SK-N-MC (cell line): ENCODE measurements around the gene ABITRAM.
"Not testable (repeated sequence)": the region's sequence is repeated elsewhere in the genome, so short reads cannot be mapped to it uniquely, and the experiment has no call there.

Source experiments
- DNase-seq: peaks from one replicate; pipeline ENCODE4 v3.0.0-alpha.2; 2011; ENCODE audit warnings: low read depth, low spot score
- H3K27ac ChIP-seq: fragments of 200-600 bp; sonication (generic); 2 replicates; pipeline ENCODE4 v1.5.1; 2016; ENCODE audit warnings: mixed run types
- H3K36me3 ChIP-seq: fragments of 200-600 bp; sonication (generic); 2 replicates; pipeline ENCODE4 v1.6.1; 2017; ENCODE audit warnings: antibody characterized with exemption, low read length, mixed read lengths; ENCODE audit not compliant: insufficient read depth
- H3K4me3 ChIP-seq: fragments of 200-600 bp; sonication (generic); 2 replicates; pipeline ENCODE4 v1.5.1; 2016
- H3K9ac ChIP-seq: fragments of 200-600 bp; sonication (generic); 2 replicates; pipeline ENCODE4 v1.8.0; 2017; ENCODE audit warnings: mixed run types, mixed read lengths; ENCODE audit not compliant: insufficient read length
- H3K9me3 ChIP-seq: fragments of 200-600 bp; sonication (generic); 2 replicates; pipeline ENCODE4 v1.6.1; 2017; ENCODE audit warnings: low read depth, mild to moderate bottlenecking, antibody characterized with exemption, low read length, moderate library complexity, mixed read lengths
- EZH2 ChIP-seq: fragments of 200-600 bp; sonication (generic); IDR thresholded peaks from one replicate; pipeline ENCODE4 v1.6.1; 2017; ENCODE audit warnings: antibody characterized with exemption
- FOXP2 ChIP-seq: optimal IDR thresholded peaks from 2 replicates; pipeline ENCODE3; 2011; ENCODE audit warnings: mild to moderate bottlenecking, moderate library complexity; ENCODE audit not compliant: insufficient read depth; ENCODE audit errors: extremely low read length, control extremely low read depth
- POLR2AphosphoS5 ChIP-seq: IDR thresholded peaks from 2 replicates; pipeline ENCODE4 v1.6.1; 2012; ENCODE audit warnings: mild to moderate bottlenecking, low read depth, low read length, borderline replicate concordance

ABITRAM gene

DNA sequence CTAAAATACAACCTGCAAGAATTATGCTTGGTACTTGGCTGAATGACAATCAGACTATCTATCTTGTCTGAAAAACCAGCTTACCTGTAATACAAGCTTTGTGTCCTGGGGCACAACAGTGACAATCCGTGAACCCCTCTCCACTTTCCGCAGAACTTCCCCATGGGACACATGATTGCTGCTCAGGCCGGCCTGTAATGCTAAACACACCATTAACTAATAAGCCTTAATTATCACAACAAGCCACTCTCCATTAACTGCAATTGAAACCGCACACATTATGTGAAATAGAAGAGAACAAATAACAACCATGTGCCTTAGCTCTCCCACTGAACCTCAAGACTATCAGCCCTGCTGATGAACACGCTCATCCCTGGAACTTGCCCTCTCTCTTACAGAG lies 34.0 kb upstream of the ABITRAM start:
- Histone ChIP-seq H3K9ac (no peak overlapping the region), H3K9me3 (no peaks in the 10 kb centered on the region), H3K4me3 (no peak overlapping the region), H3K27ac (no peak overlapping the region), H3K36me3 (peaks cover 74% of the 10 kb centered on the region)
- TF ChIP-seq EZH2 (no peak), FOXP2 (no peak), POLR2AphosphoS5 (no peak)
- DNase-seq: no peak

DNA sequence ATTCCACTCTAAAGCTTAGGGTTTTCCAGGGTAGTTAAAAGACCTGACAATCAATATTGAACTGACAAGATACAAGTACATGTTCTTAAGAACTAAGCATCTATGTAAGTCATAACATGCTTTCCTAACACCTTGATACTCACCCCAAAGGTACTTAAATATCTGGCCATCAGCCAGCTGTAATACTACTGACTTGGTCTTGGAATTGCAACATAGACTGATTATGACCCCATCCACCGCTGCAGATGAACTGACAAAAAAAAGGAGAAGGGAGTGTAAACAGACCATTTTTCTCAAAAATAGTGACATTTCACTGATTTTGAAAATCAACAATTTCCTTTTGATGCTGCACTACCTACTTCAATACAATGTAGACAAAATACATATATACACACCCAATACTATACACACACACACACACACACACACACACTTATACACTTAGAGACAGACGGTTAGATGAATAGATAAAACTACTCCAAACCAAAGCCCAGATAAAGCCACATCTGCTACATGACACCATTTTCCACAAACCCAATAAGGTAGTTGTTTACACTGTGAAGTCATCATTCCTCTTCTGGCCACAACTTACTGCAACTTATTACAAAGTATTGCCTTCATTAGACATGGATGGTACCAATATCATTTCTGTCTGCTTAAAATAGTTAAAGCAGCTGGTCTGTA lies 30.6 kb upstream of the ABITRAM start:
- Histone ChIP-seq H3K9me3 (no peaks in the 10 kb centered on the region), H3K4me3 (no peak overlapping the region), H3K27ac (no peak overlapping the region), H3K36me3 (peaks cover 71% of the 10 kb centered on the region), H3K9ac (no peak overlapping the region)
- DNase-seq: no peak
- TF ChIP-seq POLR2AphosphoS5 (no peak), FOXP2 (no peak), EZH2 (no peak)

DNA sequence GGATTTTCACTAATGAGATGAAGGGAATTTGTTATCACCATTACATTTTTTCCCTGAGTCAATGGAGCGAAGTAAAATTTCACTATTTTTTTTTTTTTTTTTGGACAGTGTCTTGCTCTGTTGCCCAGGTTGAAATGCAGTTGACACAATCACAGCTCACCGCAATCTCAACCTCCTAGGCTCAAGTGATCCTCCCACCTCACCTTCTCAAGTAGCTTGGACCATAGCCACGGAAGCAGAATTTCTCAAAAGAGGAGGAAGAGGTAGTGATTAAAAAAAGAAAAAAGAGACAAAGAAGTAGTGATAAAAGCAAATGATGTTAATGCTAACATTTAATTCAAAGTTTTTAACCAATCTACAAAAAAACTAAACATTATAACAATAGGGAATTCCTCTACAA lies 30.0 kb upstream of the ABITRAM start:
- Histone ChIP-seq H3K36me3 (peaks cover 73% of the 10 kb centered on the region), H3K9ac (no peak overlapping the region)

DNA sequence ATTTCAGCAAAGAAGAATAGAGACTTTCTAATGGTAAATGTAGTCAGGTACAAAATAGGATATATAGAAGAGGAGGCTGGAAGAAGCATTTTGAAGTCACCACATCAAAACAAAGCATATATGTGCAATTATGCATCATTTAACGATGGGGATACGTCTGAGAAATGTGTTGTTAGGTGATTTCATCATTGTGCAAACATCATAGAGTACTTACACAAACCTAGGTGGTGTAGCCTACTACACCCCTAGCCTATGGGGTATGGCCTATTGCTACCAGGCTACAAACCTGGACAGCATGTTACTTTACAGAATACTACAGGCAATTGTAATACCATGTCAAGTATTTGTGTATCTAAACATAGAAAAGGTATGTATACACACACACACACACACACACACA lies 28.7 kb upstream of the ABITRAM start:
- H3K9me3 ChIP-seq: no peaks in the 10 kb centered on the region
- no peak overlapping the region for H3K27ac ChIP-seq
- TF ChIP-seq FOXP2 (no peak), POLR2AphosphoS5 (no peak), EZH2 (no peak)
- peaks cover 64% of the 10 kb centered on the region for H3K36me3 ChIP-seq
- DNase-seq: no peak
- H3K9ac ChIP-seq: no peak overlapping the region
- H3K4me3 ChIP-seq: no peak overlapping the region

More for the DNA sequence above, 30.0 kb upstream of the ABITRAM start:
- TF ChIP-seq EZH2: no peak
- Histone ChIP-seq H3K4me3 (no peak overlapping the region), H3K9me3 (no peaks in the 10 kb centered on the region), H3K27ac (no peak overlapping the region)
- no peak for DNase-seq

DNA sequence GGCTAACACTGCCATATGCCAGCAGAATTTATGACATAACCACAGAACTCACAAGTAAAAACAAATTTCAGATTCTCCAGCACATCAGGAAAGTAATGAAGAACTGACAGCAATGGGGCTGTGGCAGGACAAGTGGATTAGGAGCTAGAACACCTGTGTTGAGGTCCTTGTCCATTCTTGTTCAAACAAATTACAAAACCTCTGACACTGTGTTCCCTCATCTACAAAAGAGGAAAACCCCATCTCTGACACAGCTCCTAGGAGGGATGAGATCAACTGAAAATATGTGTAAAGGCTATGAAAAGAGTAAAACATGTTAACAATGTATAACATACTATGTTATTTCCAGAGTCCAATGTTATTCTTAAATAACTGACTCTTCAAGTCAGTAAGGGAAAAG lies 23.8 kb upstream of the ABITRAM start:
- Histone ChIP-seq H3K4me3 (no peak overlapping the region), H3K9ac (no peak overlapping the region), H3K27ac (no peak overlapping the region), H3K9me3 (no peaks in the 10 kb centered on the region), H3K36me3 (peaks cover 59% of the 10 kb centered on the region)
- TF ChIP-seq FOXP2 (no peak), EZH2 (no peak), POLR2AphosphoS5 (no peak)
- no peak for DNase-seq

DNA sequence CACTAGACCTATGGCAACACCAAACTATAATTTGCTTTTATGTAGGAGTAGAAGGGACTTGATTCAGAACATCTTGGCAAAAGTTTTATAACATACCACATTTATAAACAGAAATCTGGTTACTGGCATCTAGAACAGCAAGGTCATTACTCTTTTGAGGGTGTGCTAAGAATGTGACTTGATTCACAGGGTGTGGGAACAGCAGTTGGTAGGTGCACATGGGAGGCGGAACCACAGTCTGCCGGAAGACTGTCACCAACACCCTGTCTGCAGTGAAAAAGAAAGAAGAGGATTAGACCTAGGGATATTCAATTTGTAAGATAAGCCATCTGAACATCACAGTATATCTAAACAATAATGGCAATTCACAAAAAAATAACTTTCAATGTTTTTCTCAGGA lies 23.3 kb upstream of the ABITRAM start:
- TF ChIP-seq FOXP2: no peak
- no peak for TF ChIP-seq EZH2
- no peak for TF ChIP-seq POLR2AphosphoS5
- DNase-seq: no peak
- H3K9me3 ChIP-seq: no peaks in the 10 kb centered on the region
- peaks cover 59% of the 10 kb centered on the region for H3K36me3 ChIP-seq
- no peak overlapping the region for H3K9ac ChIP-seq
- no peak overlapping the region for H3K4me3 ChIP-seq
- H3K27ac ChIP-seq: no peak overlapping the region

DNA sequence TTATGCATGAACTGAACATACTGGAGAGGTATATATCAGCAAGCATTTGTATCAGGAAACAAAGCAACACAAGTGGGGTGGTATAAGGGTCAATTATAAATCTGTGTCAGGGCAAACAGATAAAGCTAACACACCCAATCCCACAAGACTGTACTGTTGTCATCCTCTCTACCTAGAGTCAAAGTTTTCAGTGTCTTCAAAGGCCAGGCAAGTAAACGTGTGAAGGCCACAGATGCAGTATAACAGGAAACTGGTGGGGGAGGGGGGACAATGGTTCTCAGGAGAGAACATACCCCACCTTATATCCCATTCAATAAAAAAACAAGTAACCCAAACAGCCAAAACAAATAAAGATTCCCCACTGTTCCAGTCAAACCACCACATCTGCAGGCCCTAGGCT lies 22.4 kb upstream of the ABITRAM start:
- Histone ChIP-seq H3K4me3 (no peak overlapping the region), H3K36me3 (peaks cover 55% of the 10 kb centered on the region), H3K9me3 (no peaks in the 10 kb centered on the region), H3K9ac (no peak overlapping the region), H3K27ac (no peak overlapping the region)
- TF ChIP-seq POLR2AphosphoS5 (no peak), FOXP2 (no peak), EZH2 (no peak)
- no peak for DNase-seq

DNA sequence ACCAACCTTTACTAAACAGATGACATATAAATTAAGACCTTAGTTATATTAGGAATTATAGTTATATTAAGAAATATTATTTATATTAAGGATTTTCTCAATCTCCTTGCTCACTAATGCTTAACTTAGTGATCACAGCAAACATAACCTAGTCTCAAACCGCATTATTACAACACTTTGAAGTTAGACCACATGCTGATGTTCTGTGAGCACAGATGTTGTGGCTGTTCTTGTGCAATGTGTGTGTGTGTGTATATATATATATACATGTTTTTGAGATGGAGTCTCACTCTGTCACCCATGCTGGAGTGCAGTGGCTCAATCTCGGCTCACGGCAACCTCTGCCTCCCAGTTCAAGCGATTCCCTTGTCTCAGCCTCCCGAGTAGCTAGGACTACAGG lies 20.8 kb upstream of the ABITRAM start:
- no peak for DNase-seq
- no peak overlapping the region for H3K27ac ChIP-seq

DNA sequence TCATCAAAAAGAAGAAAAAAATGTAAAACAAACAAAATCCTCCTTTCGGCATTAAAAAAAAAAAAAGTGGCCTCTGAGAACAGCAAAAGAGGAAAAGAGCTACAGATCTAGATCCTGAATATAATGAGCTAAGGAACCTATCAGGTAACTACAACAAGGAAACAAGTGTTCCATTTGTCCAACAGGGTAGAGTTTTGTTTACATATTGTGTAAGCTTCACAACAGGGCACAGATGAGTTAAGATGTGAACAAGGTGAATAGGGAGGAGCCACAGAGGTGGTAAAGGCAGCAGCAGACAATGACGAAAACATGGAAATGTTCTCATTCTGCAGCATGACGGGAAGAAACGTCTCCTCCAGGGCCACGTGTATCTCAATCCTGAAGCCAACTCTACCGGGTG lies 14.7 kb upstream of the ABITRAM start:
- Histone ChIP-seq H3K9ac (no peak overlapping the region), H3K9me3 (no peaks in the 10 kb centered on the region), H3K36me3 (peaks cover 59% of the 10 kb centered on the region), H3K4me3 (no peak overlapping the region), H3K27ac (no peak overlapping the region)
- DNase-seq: no peak
- no peak for TF ChIP-seq POLR2AphosphoS5
- no peak for TF ChIP-seq FOXP2
- TF ChIP-seq EZH2: no peak

More for the DNA sequence above, 20.8 kb upstream of the ABITRAM start:
- H3K9me3 ChIP-seq: no peaks in the 10 kb centered on the region
- no peak overlapping the region for H3K4me3 ChIP-seq
- peaks cover 50% of the 10 kb centered on the region for H3K36me3 ChIP-seq
- TF ChIP-seq POLR2AphosphoS5 (no peak), EZH2 (no peak), FOXP2 (no peak)
- no peak overlapping the region for H3K9ac ChIP-seq

DNA sequence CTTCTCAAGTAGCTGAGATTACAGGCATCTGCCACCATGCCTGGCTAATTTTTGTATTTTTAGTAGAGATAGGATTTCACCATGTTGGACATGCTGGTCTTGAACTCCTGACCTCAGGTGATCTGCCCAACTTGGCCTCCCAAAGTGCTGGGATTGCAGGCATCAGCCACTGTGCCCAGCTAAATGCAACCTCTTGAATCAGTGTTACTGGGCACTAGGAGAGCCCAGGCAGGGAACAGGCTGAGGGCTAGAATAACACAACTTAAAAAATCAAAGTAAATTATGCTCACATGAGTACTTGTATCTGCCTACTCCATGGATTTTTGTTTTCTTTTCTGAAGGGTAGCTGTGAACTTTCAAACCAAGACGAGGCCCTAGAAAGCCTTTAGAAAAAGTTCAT lies 13.8 kb upstream of the ABITRAM start:
- not testable (repeated sequence) for H3K4me3 ChIP-seq, H3K27ac ChIP-seq, DNase-seq, H3K9me3 ChIP-seq, H3K9ac ChIP-seq
- H3K36me3 ChIP-seq: peaks cover 63% of the 10 kb centered on the region
